Measurements from ENCODE around the gene CCDC171. TPM values are rescaled to one million over a fixed set of nuclear protein-coding genes. Genes with fewer than 3 reads are reported as not detected.

The CCDC171 gene
- total RNA-seq, 1 donor from 2014 or later, result 1.2 TPM

- Histone ChIP-seq H3K27ac (ENCODE audit: low read depth, low read length) (no peak overlapping the region), H3K4me3 (ENCODE audit: insufficient read depth, low read depth, low read length) (no peak overlapping the region), H3K36me3 (ENCODE audit: insufficient read depth, low read length) (no peaks in the 10 kb centered on the region), H3K4me1 (ENCODE audit: insufficient read depth, low read length) (no peaks in the 10 kb centered on the region), H3K9ac (ENCODE audit: low read length) (no peak overlapping the region), H3K9me3 (ENCODE audit: insufficient read depth, low read depth, low read length) (no peaks in the 10 kb centered on the region), H4K20me1 (ENCODE audit: insufficient read depth, low read length) (no peaks in the 10 kb centered on the region), H3K27me3 (ENCODE audit: insufficient read depth, low read length) (no peaks in the 10 kb centered on the region), H2AFZ (ENCODE audit: low read depth, low read length) (no peak overlapping the region), H3K79me2 (ENCODE audit: insufficient read depth, low read length) (no peaks in the 10 kb centered on the region), H3K4me2 (ENCODE audit: low read length) (no peak overlapping the region)
- Mint-ChIP-seq H3K9me3 (ENCODE audit: unreplicated experiment) (no peaks in the 10 kb centered on the region), H3K4me1 (ENCODE audit: low read depth, unreplicated experiment) (no peaks in the 10 kb centered on the region), H3K4me3 (ENCODE audit: unreplicated experiment) (no peak overlapping the region), H3K36me3 (ENCODE audit: low read depth, unreplicated experiment) (no peaks in the 10 kb centered on the region), H3K27ac (ENCODE audit: unreplicated experiment) (no peak overlapping the region), H3K27me3 (ENCODE audit: low read depth, unreplicated experiment) (no peaks in the 10 kb centered on the region)
- no peak for TF ChIP-seq EZH2 (IDR thresholded peaks at IDR 0.05; ENCODE audit: insufficient read depth, low read length)
- no peak for TF ChIP-seq CTCF (IDR thresholded peaks at IDR 0.05; ENCODE audit: insufficient read depth, low read depth, low read length)
- no peak for DNase-seq (ENCODE audit: low read depth)
- FAIRE-seq, result no peak
Measured at GRCh38 chr9:15707000-15707399, 154.2 kb downstream of the CCDC171 start.

GRCh38 chr9:15711531-15711930 is 158.7 kb downstream of the CCDC171 start:
- no peaks in the 10 kb centered on the region for H3K36me3 ChIP-seq (ENCODE audit: insufficient read depth, low read length)
- no peak overlapping the region for H3K4me3 ChIP-seq (ENCODE audit: insufficient read depth, low read depth, low read length)
- Mint-ChIP-seq H3K27ac (ENCODE audit: unreplicated experiment) (no peak overlapping the region), H3K36me3 (ENCODE audit: low read depth, unreplicated experiment) (no peaks in the 10 kb centered on the region), H3K4me1 (ENCODE audit: low read depth, unreplicated experiment) (no peaks in the 10 kb centered on the region), H3K9me3 (ENCODE audit: unreplicated experiment) (no peaks in the 10 kb centered on the region), H3K27me3 (ENCODE audit: low read depth, unreplicated experiment) (no peaks in the 10 kb centered on the region), H3K4me3 (ENCODE audit: unreplicated experiment) (no peak overlapping the region)
- H3K27me3 ChIP-seq (ENCODE audit: insufficient read depth, low read length), result no peaks in the 10 kb centered on the region
- no peaks in the 10 kb centered on the region for H3K4me1 ChIP-seq (ENCODE audit: insufficient read depth, low read length)
- H2AFZ ChIP-seq (ENCODE audit: low read depth, low read length), result no peak overlapping the region
- H3K27ac ChIP-seq (ENCODE audit: low read depth, low read length), result no peak overlapping the region
- TF ChIP-seq CTCF (IDR thresholded peaks at IDR 0.05; ENCODE audit: insufficient read depth, low read depth, low read length), result no peak
- no peak for TF ChIP-seq EZH2 (IDR thresholded peaks at IDR 0.05; ENCODE audit: insufficient read depth, low read length)
- H3K79me2 ChIP-seq (ENCODE audit: insufficient read depth, low read length), result no peaks in the 10 kb centered on the region
- no peaks in the 10 kb centered on the region for H3K9me3 ChIP-seq (ENCODE audit: insufficient read depth, low read depth, low read length)
- DNase-seq (ENCODE audit: low read depth) (no peak), FAIRE-seq (no peak)
- H3K9ac ChIP-seq (ENCODE audit: low read length), result no peak overlapping the region
- H4K20me1 ChIP-seq (ENCODE audit: insufficient read depth, low read length), result no peaks in the 10 kb centered on the region
- no peak overlapping the region for H3K4me2 ChIP-seq (ENCODE audit: low read length)

GRCh38 chr9:15711931-15712330 is 159.1 kb downstream of the CCDC171 start:
- peaks cover 2% of the 10 kb centered on the region for H3K9me3 Mint-ChIP-seq (ENCODE audit: unreplicated experiment)
- no peak for FAIRE-seq
- no peak overlapping the region for H3K4me2 ChIP-seq (ENCODE audit: low read length)
- H3K4me1 Mint-ChIP-seq (ENCODE audit: low read depth, unreplicated experiment), result no peaks in the 10 kb centered on the region
- no peaks in the 10 kb centered on the region for H3K36me3 Mint-ChIP-seq (ENCODE audit: low read depth, unreplicated experiment)
- no peaks in the 10 kb centered on the region for H3K79me2 ChIP-seq (ENCODE audit: insufficient read depth, low read length)
- no peak overlapping the region for H2AFZ ChIP-seq (ENCODE audit: low read depth, low read length)
- no peak overlapping the region for H3K9ac ChIP-seq (ENCODE audit: low read length)
- TF ChIP-seq EZH2 (IDR thresholded peaks at IDR 0.05; ENCODE audit: insufficient read depth, low read length), result no peak
- TF ChIP-seq CTCF (IDR thresholded peaks at IDR 0.05; ENCODE audit: insufficient read depth, low read depth, low read length), result no peak
- H3K4me3 Mint-ChIP-seq (ENCODE audit: unreplicated experiment), result no peak overlapping the region
- no peaks in the 10 kb centered on the region for H3K36me3 ChIP-seq (ENCODE audit: insufficient read depth, low read length)
- H3K27ac ChIP-seq (ENCODE audit: low read depth, low read length), result no peak overlapping the region
- DNase-seq (ENCODE audit: low read depth), result peak; percentile 51
- H3K4me1 ChIP-seq (ENCODE audit: insufficient read depth, low read length), result no peaks in the 10 kb centered on the region
- H3K4me3 ChIP-seq (ENCODE audit: insufficient read depth, low read depth, low read length), result no peak overlapping the region
- H3K27ac Mint-ChIP-seq (ENCODE audit: unreplicated experiment), result no peak overlapping the region
- H4K20me1 ChIP-seq (ENCODE audit: insufficient read depth, low read length), result no peaks in the 10 kb centered on the region
- no peaks in the 10 kb centered on the region for H3K27me3 ChIP-seq (ENCODE audit: insufficient read depth, low read length)
- H3K27me3 Mint-ChIP-seq (ENCODE audit: low read depth, unreplicated experiment), result no peaks in the 10 kb centered on the region
- H3K9me3 ChIP-seq (ENCODE audit: insufficient read depth, low read depth, low read length), result no peaks in the 10 kb centered on the region

All from astrocyte (in vitro differentiated cells and primary cell).